Body of pancreas (tissue), 4 donors: ENCODE results near the gene MACROH2A1. TPM values are rescaled to one million over a fixed set of nuclear protein-coding genes. Genes with fewer than 3 reads are reported as not detected.

Source experiments
- ATAC-seq: fragments of 150-250 bp; one replicate; pipeline ENCODE4 v1.9.1; 2016
- DNase-seq, 4 donors: peaks; one replicate each; pipeline ENCODE4 v3.0.0-alpha.2; 2019
- H3K27ac ChIP-seq, 4 donors: fragments of 200-600 bp; sonication (generic); 1 replicate in 3 of 4; 2 replicates in 1 of 4; pipeline versions ENCODE4 v1.5.1 to v1.6.1; 2016 to 2019; ENCODE audit warnings: mild to moderate bottlenecking in 1 of 4, mixed read lengths in 1 of 4, moderate library complexity in 1 of 4
- H3K27me3 ChIP-seq, 2 donors: fragments of 200-600 bp; sonication (generic); one replicate each; pipeline ENCODE4 v1.6.0; 2016; ENCODE audit warnings: mild to moderate bottlenecking in 1 of 2
- H3K36me3 ChIP-seq, 2 donors: fragments of 200-600 bp; sonication (generic); replicated peaks in 1 of 2; 2 replicates each; pipeline ENCODE4 v1.5.1; 2016; ENCODE audit warnings: low read depth in 2 of 2; ENCODE audit not compliant: insufficient read depth in 1 of 2
- H3K4me1 ChIP-seq: fragments of 200-600 bp; sonication (generic); one replicate; pipeline ENCODE4 v1.6.0; 2016
- H3K4me3 ChIP-seq, 2 donors: fragments of 200-600 bp; sonication (generic); 1 replicate in 1 of 2; 2 replicates in 1 of 2; pipeline ENCODE4 v1.5.1; 2016 to 2019
- H3K9me3 ChIP-seq, 3 donors: fragments of 200-600 bp; sonication (generic); 1 replicate in 2 of 3; 2 replicates in 1 of 3; pipeline ENCODE4 v1.5.1; 2016
- CTCF ChIP-seq, 7 experiments: fragments of 450-650 bp in 4 of 7; fragments of 200-600 bp in 3 of 7; sonication (generic) in 3 of 7; IDR thresholded peaks; one replicate each; pipeline ENCODE4 v1.5.1; 2016 to 2019; ENCODE audit warnings: antibody characterized with exemption in 7 of 7
- POLR2A ChIP-seq, 3 donors: fragments of 450-650 bp; IDR thresholded peaks; one replicate each; pipeline ENCODE4 v1.6.1; 2016; ENCODE audit warnings: antibody characterized with exemption in 3 of 3, mild to moderate bottlenecking in 2 of 3
- WGBS, 2 donors: methylation state at CpG; one replicate each; pipeline ENCODE4 v1.1.5; 2017; 5-methylcytosine and 5-hydroxymethylcytosine counted together
- intact Hi-C: fragments of 100-400 bp; cut with DNase I; formaldehyde crosslinking; loops from one replicate; pipeline ENCODE4 v1.15.1; 2023
- total RNA-seq, 2 donors: library from RNA; depleted of rRNA; stranded (reverse); fragments of >200 nt; gene quantifications; one replicate each; pipeline ENCODE4 v1.1.0, GENCODE V29; 2016

The MACROH2A1 gene
- total RNA-seq, 2 donors from 2014 or later, result 78.9 to 142 TPM

GRCh38 chr5:135323701-135324132 is 75.3 kb downstream of the MACROH2A1 start:
- intact Hi-C loops, result no loop called here
- no peaks in the 10 kb centered on the region for H3K9me3 ChIP-seq
- no peaks in the 10 kb centered on the region for H3K36me3 ChIP-seq
- TF ChIP-seq CTCF (IDR thresholded peaks at IDR 0.05) (no peak), POLR2A (IDR thresholded peaks at IDR 0.05) (no peak)
- H3K4me1 ChIP-seq, result no peaks in the 10 kb centered on the region
- H3K27me3 ChIP-seq, result no peaks in the 10 kb centered on the region
- ATAC-seq (no peak), DNase-seq (no peak)
- WGBS, 2 donors, result 66 to 82% methylated on average over 5 to 8 of the region's 8 CpGs
- H3K4me3 ChIP-seq, result no peak overlapping the region
- no peak overlapping the region for H3K27ac ChIP-seq

DNA sequence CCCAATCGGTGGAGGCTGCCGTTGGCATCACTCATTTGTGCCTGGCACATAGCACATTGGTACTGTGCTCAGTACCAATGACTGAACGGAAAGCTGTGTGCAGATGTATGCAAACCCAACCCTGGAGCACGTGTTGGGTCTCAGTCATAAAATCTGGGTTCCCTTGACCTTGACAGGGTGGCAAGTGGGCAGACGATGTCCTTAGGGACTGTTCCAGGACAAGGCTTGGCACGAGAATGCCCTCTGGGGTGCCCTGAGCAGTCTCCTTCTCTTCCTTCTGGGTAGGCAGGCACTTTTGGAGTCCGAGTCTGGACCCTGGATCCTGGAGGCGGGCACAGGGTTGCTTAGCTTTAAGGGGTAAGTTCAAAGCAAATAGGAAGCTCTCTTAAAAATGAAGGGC is 75.8 kb downstream of the MACROH2A1 start:
- ATAC-seq, result no peak
- H3K4me3 ChIP-seq, result no peak overlapping the region
- no peak for TF ChIP-seq POLR2A (IDR thresholded peaks at IDR 0.05)
- TF ChIP-seq CTCF (IDR thresholded peaks at IDR 0.05), result no peak
- H3K27me3 ChIP-seq, result no peaks in the 10 kb centered on the region
- no peak for DNase-seq
- no peaks in the 10 kb centered on the region for H3K36me3 ChIP-seq
- H3K9me3 ChIP-seq, result no peaks in the 10 kb centered on the region
- H3K27ac ChIP-seq, result no peak overlapping the region
- no peaks in the 10 kb centered on the region for H3K4me1 ChIP-seq
- 74 to 87% methylated on average over 8 of the region's 8 CpGs for WGBS, 2 donors
- intact Hi-C loops, result no loop called here

GRCh38 chr5:135322744-135323143 is 76.3 kb downstream of the MACROH2A1 start:
- intact Hi-C loops, result no loop called here
- Histone ChIP-seq H3K9me3 (no peaks in the 10 kb centered on the region), H3K36me3 (no peaks in the 10 kb centered on the region), H3K27ac (no peak overlapping the region), H3K4me1 (no peaks in the 10 kb centered on the region), H3K27me3 (no peaks in the 10 kb centered on the region), H3K4me3 (no peak overlapping the region)
- ATAC-seq (no peak), DNase-seq (no peak)
- TF ChIP-seq POLR2A (IDR thresholded peaks at IDR 0.05) (no peak), CTCF (IDR thresholded peaks at IDR 0.05) (no peak)
- 88 to 91% methylated on average over 7 of the region's 7 CpGs for WGBS, 2 donors

- Histone ChIP-seq H3K4me1 (no peaks in the 10 kb centered on the region), H3K36me3 (no peaks in the 10 kb centered on the region), H3K9me3 (no peaks in the 10 kb centered on the region), H3K4me3 (no peak overlapping the region), H3K27ac (no peak overlapping the region), H3K27me3 (no peaks in the 10 kb centered on the region)
- ATAC-seq (no peak), DNase-seq (no peak)
- TF ChIP-seq CTCF (IDR thresholded peaks at IDR 0.05), result no peak
- TF ChIP-seq POLR2A (IDR thresholded peaks at IDR 0.05), result no peak
- intact Hi-C loops, result no loop called here
- WGBS, 2 donors, result 73 to 89% methylated on average over 3 to 4 of the region's 4 CpGs
Measured at GRCh38 chr5:135322271-135322670, 76.8 kb downstream of the MACROH2A1 start.

- no peak overlapping the region for H3K4me3 ChIP-seq
- H3K4me1 ChIP-seq, result no peaks in the 10 kb centered on the region
- H3K27me3 ChIP-seq, result no peaks in the 10 kb centered on the region
- no peak overlapping the region for H3K27ac ChIP-seq
- DNase-seq (no peak), ATAC-seq (no peak)
- 74 to 83% methylated on average over 12 to 15 of the region's 15 CpGs for WGBS, 2 donors
- TF ChIP-seq POLR2A (IDR thresholded peaks at IDR 0.05) (no peak), CTCF (IDR thresholded peaks at IDR 0.05) (no peak)
- no peaks in the 10 kb centered on the region for H3K9me3 ChIP-seq
- H3K36me3 ChIP-seq, result no peaks in the 10 kb centered on the region
- intact Hi-C loops, result no loop called here
Measured at GRCh38 chr5:135320718-135321484, 78.1 kb downstream of the MACROH2A1 start.
